ENCODE measurements around the gene FHAD1. TPM values are rescaled to one million over a fixed set of nuclear protein-coding genes. Genes with fewer than 3 reads are reported as not detected.

Gene FHAD1
- total and polyA plus RNA-seq, 2 donors (not counting 3 experiments of a cell fraction or from before 2014, with no cell fraction given): 0.04 to 0.69 TPM

GRCh38 chr1:15217654-15218053, 29.4 kb upstream of the FHAD1 start:
- ChIA-PET POLR2A (no interaction called here), CTCF (interaction anchor here (0.8 to 1.8 kb wide), 5 partner anchors 24 to 89 kb away, joined by 3 to 9 read pairs (median 3); partner anchors contain the start of gene TMEM51)
- peak overlapping the region; percentile 39 for H3K27ac ChIP-seq (ENCODE audit: insufficient read depth, low read depth, low read length)
- no peak overlapping the region for H3K4me3 ChIP-seq (replicated peaks in 1 of 3; ENCODE audit: insufficient read depth in 1 of 3, low read depth in 1 of 3, low read length in 3 of 3)
- BruUV-seq (replicated peaks): TSS peak; percentile 59
- no peak overlapping the region for H2AFZ ChIP-seq (ENCODE audit: low read depth, low read length)
- H3K79me2 ChIP-seq (ENCODE audit: control insufficient read depth, insufficient read depth, low read length): no peaks in the 10 kb centered on the region
- no peaks in the 10 kb centered on the region for H3K9me1 ChIP-seq (replicated peaks; ENCODE audit: control insufficient read depth, extremely low read depth, insufficient read depth, low read length)
- no peaks in the 10 kb centered on the region for H3K9me3 ChIP-seq (replicated peaks; ENCODE audit: control insufficient read depth, insufficient read depth, low read length)
- intact Hi-C loops (cut with micrococcal nuclease): loop anchor here (1.0 to 5.0 kb wide), 8 partner anchors 17 to 200 kb away; partner anchors contain the start of gene FHAD1
- H4K20me1 ChIP-seq (replicated peaks; ENCODE audit: control insufficient read depth, extremely low read depth, insufficient read depth, low read length): no peaks in the 10 kb centered on the region
- peaks cover 0 to 3% of the 10 kb centered on the region in 2 experiments for H3K36me3 ChIP-seq (ENCODE audit: control insufficient read depth in 2 of 2, extremely low read depth in 1 of 2, insufficient read depth in 2 of 2, low read length in 2 of 2)
- DNase-seq (ENCODE audit: low read depth, low spot score): no peak
- H3K27me3 ChIP-seq (ENCODE audit: control insufficient read depth in 2 of 2, insufficient read depth in 2 of 2, low read length in 2 of 2): no peaks in the 10 kb centered on the region
- H3K9ac ChIP-seq (replicated peaks; ENCODE audit: extremely low read depth, insufficient read depth, low read length): no peak overlapping the region
- H3K4me1 ChIP-seq (ENCODE audit: control insufficient read depth, extremely low read depth, insufficient read depth, low read length): peaks cover 14% of the 10 kb centered on the region
- TF ChIP-seq, protein P1, sequence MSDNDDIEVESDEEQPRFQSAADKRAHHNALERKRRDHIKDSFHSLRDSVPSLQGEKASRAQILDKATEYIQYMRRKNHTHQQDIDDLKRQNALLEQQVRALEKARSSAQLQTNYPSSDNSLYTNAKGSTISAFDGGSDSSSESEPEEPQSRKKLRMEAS (IDR thresholded peaks at IDR 0.05; ENCODE audit: insufficient read depth, insufficient read length): no peak
- TF ChIP-seq GATA2 (IDR thresholded peaks at IDR 0.05; ENCODE audit: insufficient read depth, insufficient read length, low read depth, low read length) (no peak), POLR2AphosphoS5 (IDR thresholded peaks at IDR 0.05; ENCODE audit: insufficient read depth, low read depth, low read length) (no peak), POLR2A (IDR thresholded peaks at IDR 0.05; ENCODE audit: low read depth, low read length) (no peak), JUN (IDR thresholded peaks at IDR 0.05; ENCODE audit: borderline replicate concordance, insufficient read depth, insufficient read length, low read depth) (no peak)
- no peak for FAIRE-seq
- H3K4me2 ChIP-seq (ENCODE audit: insufficient read depth, low read length): no peak overlapping the region
- dilution Hi-C loops (cut with MboI; ENCODE audit: extremely low pct_ligation_motif_present, low sequenced_read_pairs): no loop called here

Data from endothelial cell of umbilical vein (primary cell).